Neural crest cell (in vitro differentiated cells): ENCODE measurements around the gene OR4N2. TPM values are rescaled to one million over a fixed set of nuclear protein-coding genes. Genes with fewer than 3 reads are reported as not detected.
"Not testable (repeated sequence)": the region's sequence is repeated elsewhere in the genome, so short reads cannot be mapped to it uniquely, and the experiment has no call there.

Source experiments
- DNase-seq: peaks from one replicate; pipeline ENCODE4 v3.0.0; 2021; ENCODE audit warnings: low read depth, mixed read lengths, low spot score
- H3K27ac Mint-ChIP-seq: one replicate; pipeline ENCODE4 v1.8.0; 2021; ENCODE audit warnings: mild to moderate bottlenecking, mixed read lengths; ENCODE audit not compliant: unreplicated experiment
- H3K27me3 Mint-ChIP-seq: 2 replicates; pipeline ENCODE4 v1.8.0; 2021; ENCODE audit warnings: low read depth, mild to moderate bottlenecking, mixed read lengths
- H3K36me3 Mint-ChIP-seq: 2 replicates; pipeline ENCODE4 v1.8.0; 2021; ENCODE audit warnings: low read depth, mild to moderate bottlenecking, mixed read lengths
- H3K4me1 Mint-ChIP-seq: 2 replicates; pipeline ENCODE4 v1.8.0; 2021; ENCODE audit warnings: mixed read lengths
- H3K4me3 Mint-ChIP-seq: one replicate; pipeline ENCODE4 v1.8.0; 2021; ENCODE audit warnings: mild to moderate bottlenecking, mixed read lengths
- H3K9me3 Mint-ChIP-seq: 2 replicates; pipeline ENCODE4 v1.8.0; 2021; ENCODE audit warnings: mixed read lengths
- total RNA-seq: library from RNA; stranded (reverse); gene quantifications from 2 replicates; pipeline ENCODE4 v1.2.1, GENCODE V29; 2021
- TF ChIP-seq, protein P1 (sequence below): fragments of 200-600 bp; sonication (generic); conservative IDR thresholded peaks from 2 replicates; pipeline ENCODE4 v1.5.0; 2021; ENCODE audit warnings: antibody characterized with exemption, mild to moderate bottlenecking

OR4N2 gene
- total RNA-seq, 1 donor from 2014 or later = not detected

DNA sequence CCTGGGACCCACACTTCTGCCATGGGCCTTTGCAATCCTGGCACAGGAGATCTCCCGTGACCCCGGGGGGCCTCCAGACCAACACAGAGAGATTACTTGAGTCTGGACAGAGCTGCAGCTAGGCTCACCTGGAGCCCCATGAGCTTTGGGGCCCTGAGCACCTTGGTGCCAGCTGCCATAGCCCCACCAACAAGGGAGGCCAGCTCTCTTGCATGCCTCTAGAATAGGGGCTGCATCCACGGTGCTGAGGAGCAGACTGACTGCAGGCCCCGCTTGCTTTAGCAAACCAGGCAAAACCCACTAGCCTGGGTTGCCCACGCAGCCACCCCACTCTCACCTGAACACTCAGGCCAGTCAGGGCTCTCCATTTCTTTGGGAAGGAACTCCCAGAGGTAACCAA, 3.7 kb upstream of the OR4N2 start:
- peaks cover 9% of the 10 kb centered on the region for H3K9me3 Mint-ChIP-seq
- no peaks in the 10 kb centered on the region for H3K4me1 Mint-ChIP-seq
- TF ChIP-seq, protein P1, sequence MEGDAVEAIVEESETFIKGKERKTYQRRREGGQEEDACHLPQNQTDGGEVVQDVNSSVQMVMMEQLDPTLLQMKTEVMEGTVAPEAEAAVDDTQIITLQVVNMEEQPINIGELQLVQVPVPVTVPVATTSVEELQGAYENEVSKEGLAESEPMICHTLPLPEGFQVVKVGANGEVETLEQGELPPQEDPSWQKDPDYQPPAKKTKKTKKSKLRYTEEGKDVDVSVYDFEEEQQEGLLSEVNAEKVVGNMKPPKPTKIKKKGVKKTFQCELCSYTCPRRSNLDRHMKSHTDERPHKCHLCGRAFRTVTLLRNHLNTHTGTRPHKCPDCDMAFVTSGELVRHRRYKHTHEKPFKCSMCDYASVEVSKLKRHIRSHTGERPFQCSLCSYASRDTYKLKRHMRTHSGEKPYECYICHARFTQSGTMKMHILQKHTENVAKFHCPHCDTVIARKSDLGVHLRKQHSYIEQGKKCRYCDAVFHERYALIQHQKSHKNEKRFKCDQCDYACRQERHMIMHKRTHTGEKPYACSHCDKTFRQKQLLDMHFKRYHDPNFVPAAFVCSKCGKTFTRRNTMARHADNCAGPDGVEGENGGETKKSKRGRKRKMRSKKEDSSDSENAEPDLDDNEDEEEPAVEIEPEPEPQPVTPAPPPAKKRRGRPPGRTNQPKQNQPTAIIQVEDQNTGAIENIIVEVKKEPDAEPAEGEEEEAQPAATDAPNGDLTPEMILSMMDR = no peak
- H3K27ac Mint-ChIP-seq = no peak overlapping the region
- H3K4me3 Mint-ChIP-seq = no peak overlapping the region
- no peaks in the 10 kb centered on the region for H3K27me3 Mint-ChIP-seq
- no peak for DNase-seq
- peaks cover 4% of the 10 kb centered on the region for H3K36me3 Mint-ChIP-seq

DNA sequence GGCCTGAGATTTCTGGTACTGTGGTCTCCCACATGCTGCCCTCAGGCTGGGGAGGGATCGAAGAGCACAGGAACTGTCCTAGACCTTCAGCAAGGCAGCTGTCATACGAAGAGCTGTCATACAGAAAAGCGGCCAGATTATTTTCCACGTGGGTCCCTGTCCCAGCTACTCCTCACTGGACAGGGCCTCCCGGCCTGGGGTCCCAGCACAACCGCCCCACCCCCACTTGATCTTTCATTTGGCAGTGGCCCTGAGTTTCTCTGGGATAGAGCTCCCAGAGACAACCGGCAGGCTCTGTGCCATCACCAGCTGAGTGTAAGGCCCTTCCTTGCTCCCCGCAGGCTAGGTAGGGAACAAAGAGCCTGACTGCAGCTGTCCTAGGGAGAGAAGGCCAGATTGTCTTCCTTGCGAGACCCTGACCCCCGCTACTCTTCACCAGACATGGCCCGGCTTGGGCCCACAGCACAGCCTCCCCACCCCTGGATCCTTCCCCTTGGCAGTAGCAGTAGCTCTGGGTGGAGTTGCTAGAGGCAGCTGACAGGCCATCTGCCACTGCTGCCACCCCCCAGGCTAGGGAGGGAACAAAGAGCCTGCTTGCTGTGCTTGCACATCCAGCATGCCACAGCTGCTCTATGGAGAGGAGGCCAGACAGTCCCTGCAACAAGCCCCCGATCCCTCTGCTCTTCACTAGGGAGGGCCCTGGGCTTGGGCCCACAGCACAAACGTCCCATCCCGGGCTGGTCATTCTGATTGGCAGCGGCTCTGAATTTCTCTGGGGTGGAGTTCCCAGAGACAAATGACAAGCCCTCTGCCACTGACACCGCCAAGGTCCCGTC, 3.1 kb upstream of the OR4N2 start:
- no peak for DNase-seq
- no peaks in the 10 kb centered on the region for H3K4me1 Mint-ChIP-seq
- H3K9me3 Mint-ChIP-seq = peaks cover 9% of the 10 kb centered on the region
- no peak overlapping the region for H3K27ac Mint-ChIP-seq
- TF ChIP-seq, protein P1 = no peak
- no peak overlapping the region for H3K4me3 Mint-ChIP-seq
- no peaks in the 10 kb centered on the region for H3K27me3 Mint-ChIP-seq
- peaks cover 4% of the 10 kb centered on the region for H3K36me3 Mint-ChIP-seq

DNA sequence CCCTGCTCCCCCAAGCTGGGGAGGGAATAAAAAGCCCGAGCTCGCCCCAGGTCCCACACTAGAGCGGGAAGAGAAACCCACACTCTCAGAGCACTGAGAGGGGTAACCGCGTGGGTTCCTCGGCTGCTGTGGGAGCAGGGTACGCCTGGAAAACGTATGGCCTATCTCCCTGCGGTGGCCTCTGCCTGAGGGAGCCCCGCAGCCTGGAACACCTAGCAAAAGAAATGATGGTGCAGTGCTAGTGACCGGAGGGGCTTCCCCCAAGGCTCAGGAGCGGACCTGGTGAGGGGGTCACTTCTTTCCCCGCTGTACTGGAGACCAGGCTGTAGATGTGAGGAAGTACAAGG, 2.5 kb upstream of the OR4N2 start:
- H3K4me3 Mint-ChIP-seq = no peak overlapping the region
- no peaks in the 10 kb centered on the region for H3K4me1 Mint-ChIP-seq
- TF ChIP-seq, protein P1 = no peak
- H3K27me3 Mint-ChIP-seq = no peaks in the 10 kb centered on the region
- H3K27ac Mint-ChIP-seq = no peak overlapping the region
- peaks cover 4% of the 10 kb centered on the region for H3K36me3 Mint-ChIP-seq
- DNase-seq = no peak
- H3K9me3 Mint-ChIP-seq = peaks cover 9% of the 10 kb centered on the region

DNA sequence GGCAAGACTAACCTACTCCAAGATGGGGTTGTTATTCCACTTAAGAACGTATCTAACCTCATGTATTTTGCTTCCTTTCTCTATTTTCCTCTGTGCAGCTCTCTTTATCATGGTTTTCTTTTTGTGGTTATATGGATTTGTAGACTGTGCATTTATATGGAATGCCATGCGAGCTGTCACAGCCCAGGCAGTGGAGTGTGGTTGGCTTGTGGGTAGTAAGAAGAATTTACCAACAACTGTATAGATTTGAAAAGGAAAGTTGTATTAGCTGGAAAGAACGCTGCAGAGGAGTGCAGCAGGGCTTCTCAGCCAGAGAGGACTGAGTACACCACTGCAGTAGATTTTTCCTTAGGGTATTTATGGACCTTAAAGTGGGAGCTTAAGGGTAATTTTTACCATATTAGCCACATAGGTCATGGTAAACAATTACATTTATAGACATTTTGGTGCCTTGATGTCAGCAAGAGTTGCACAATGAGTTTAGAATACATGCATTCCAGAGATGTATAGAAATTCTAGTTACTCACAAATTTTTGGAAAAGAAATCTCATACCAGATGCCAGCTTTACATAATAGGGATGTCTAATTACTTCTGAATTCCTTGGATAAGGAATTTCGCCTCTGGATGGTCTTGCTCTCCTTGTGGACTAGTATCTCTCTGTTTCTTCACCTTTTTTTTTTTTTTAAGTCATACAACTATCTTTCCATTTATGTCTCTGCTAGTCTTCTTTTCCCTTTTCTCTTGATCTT, 9.8 kb downstream of the OR4N2 start:
- H3K27ac Mint-ChIP-seq, H3K27me3 Mint-ChIP-seq: not testable (repeated sequence)

DNA sequence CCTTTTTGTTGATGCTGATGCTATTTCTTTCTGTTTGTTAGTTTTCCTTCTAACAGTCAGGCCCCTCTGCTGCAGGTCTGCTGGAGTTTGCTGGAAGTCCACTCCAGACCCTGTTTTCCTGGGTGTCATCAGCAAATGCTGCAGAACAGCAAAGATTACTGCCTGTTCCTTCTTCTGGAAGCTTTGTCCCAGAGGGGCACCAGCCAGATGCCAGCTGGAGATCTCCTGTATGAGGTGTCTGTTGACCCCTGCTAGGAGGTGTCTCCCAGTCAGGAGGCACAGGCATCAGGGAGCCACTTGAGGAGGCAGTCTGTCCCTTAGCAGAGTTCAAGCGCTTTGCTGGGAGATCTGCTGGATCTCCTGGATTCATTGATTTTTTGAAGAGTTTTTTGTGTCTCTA, 16.3 kb downstream of the OR4N2 start:
- not testable (repeated sequence) for H3K27me3 Mint-ChIP-seq, H3K4me1 Mint-ChIP-seq

More for the DNA sequence above, 9.8 kb downstream of the OR4N2 start:
- peaks cover 15% of the 10 kb centered on the region for H3K9me3 Mint-ChIP-seq
- not testable (repeated sequence) for H3K4me3 Mint-ChIP-seq, H3K36me3 Mint-ChIP-seq, DNase-seq, H3K4me1 Mint-ChIP-seq

DNA sequence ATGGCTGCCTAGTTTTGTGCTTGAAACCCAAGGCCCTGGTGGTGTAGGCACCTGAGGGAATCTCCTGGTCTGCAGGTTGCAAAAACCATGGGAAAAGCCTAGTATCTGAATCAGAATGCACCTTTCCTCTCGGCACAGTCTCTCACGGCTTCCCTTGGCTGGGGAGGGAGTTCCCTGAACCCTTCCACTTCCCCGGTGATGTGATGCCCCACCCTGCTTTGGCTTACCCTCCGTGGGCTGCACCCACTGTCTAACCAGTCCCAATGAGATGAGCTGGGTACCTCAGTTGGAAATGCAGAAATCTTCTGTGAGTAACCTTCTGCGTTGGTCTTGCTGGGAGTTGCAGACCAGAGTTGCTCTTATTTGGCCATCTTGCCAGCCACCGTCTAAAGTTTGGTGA, 17.4 kb downstream of the OR4N2 start:
- H3K9me3 Mint-ChIP-seq = peaks cover 16% of the 10 kb centered on the region
- not testable (repeated sequence) for H3K4me3 Mint-ChIP-seq, H3K4me1 Mint-ChIP-seq, DNase-seq, H3K27ac Mint-ChIP-seq, H3K27me3 Mint-ChIP-seq
- H3K36me3 Mint-ChIP-seq = peaks cover 20% of the 10 kb centered on the region

More for the DNA sequence above, 16.3 kb downstream of the OR4N2 start:
- DNase-seq, H3K4me3 Mint-ChIP-seq, H3K27ac Mint-ChIP-seq: not testable (repeated sequence)
- Mint-ChIP-seq H3K36me3 (peaks cover 15% of the 10 kb centered on the region), H3K9me3 (peaks cover 16% of the 10 kb centered on the region)

DNA sequence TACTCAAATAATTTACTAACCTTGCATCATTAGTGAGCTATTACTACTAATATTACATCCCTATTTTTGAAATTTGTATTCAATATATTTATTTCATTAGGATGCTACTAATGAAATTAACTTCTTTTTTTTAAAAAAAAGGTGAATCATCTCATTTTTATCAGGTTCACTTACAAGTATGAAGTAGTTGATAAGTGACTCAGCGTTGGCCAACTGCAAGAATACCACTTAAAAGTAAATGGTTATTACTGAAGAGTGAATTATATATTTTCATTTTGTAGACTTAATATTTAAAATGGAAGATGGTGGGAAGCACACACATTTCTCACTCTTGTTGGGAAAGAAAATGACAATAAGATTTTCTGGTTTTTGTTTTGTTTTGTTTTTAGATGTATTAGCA, 19.6 kb downstream of the OR4N2 start:
- Mint-ChIP-seq H3K4me1 (no peaks in the 10 kb centered on the region), H3K27ac (no peak overlapping the region), H3K4me3 (no peak overlapping the region), H3K9me3 (peaks cover 16% of the 10 kb centered on the region), H3K27me3 (no peaks in the 10 kb centered on the region), H3K36me3 (peaks cover 20% of the 10 kb centered on the region)
- DNase-seq = no peak
- TF ChIP-seq, protein P1 = no peak
